HG02884 (cell line): ENCODE results near the gene RFLNA.
"Not testable (repeated sequence)": the region's sequence is repeated elsewhere in the genome, so short reads cannot be mapped to it uniquely, and the experiment has no call there.

Source experiments
- ATAC-seq: cut with Tn5 transposase; IDR thresholded peaks from one replicate; pipeline ENCODE4 v1.9.1; 2021; ENCODE audit warnings: mild to moderate bottlenecking, moderate library complexity; ENCODE audit not compliant: unreplicated experiment

The RFLNA gene

GRCh38 chr12:124318278-124319020 lies 23.6 kb downstream of the RFLNA start:
- no peak for ATAC-seq

GRCh38 chr12:124319368-124320050 lies 24.6 kb downstream of the RFLNA start:
- ATAC-seq, result no peak

- no peak for ATAC-seq
These were observed 26.2 kb downstream of the RFLNA start for GRCh38 chr12:124321040-124321481.

DNA sequence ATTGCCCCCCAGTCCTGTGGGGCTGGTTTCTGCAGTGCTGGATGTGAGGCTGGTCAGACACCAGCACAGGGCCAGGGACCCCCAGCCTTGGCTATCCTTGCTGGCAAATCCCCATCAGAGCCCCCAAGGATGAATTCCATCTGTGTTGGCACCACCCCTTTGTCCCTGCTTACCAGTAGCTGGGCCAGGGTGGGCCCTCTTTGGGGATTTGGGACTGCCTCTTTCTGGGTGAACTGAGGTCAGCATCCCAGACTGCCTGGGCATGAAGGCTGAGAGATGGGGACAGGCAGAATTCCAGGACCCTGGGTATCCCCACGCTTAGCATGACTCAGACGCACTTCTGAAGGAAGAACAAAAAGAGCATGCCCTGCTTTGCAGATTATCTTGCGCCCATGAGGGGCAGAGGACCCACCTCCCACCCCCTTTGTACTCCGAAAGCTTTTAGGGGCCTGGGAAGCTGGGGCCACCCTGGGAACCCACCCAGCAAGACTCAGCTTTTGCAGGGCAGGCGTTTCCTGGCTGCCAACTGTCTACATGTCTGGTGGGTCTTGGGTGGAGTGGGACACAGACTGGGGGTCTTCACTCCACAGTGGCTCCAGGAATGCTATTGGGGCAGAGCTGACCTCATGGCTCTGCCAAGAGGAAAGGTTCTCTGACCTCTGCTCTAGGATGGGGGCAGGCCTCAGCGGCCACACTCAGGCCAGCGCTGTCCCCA lies 26.8 kb downstream of the RFLNA start:
- no peak for ATAC-seq

- ATAC-seq, result no peak
These were observed 27.5 kb downstream of the RFLNA start for GRCh38 chr12:124322271-124322998.

DNA sequence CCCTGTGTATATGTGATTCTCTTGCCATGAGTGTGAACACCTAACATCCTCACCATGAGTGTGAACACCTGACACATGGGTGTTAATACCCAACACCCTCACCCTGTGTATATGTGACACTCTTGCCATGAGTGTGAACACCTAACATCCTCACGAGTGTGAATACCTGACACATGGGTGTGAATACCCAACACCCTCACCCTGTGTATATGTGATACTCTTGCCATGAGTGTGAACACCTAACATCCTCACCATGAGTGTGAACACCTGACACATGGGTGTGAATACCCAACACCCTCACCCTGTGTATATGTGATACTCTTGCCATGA lies 28.1 kb downstream of the RFLNA start:
- not testable (repeated sequence) for ATAC-seq

DNA sequence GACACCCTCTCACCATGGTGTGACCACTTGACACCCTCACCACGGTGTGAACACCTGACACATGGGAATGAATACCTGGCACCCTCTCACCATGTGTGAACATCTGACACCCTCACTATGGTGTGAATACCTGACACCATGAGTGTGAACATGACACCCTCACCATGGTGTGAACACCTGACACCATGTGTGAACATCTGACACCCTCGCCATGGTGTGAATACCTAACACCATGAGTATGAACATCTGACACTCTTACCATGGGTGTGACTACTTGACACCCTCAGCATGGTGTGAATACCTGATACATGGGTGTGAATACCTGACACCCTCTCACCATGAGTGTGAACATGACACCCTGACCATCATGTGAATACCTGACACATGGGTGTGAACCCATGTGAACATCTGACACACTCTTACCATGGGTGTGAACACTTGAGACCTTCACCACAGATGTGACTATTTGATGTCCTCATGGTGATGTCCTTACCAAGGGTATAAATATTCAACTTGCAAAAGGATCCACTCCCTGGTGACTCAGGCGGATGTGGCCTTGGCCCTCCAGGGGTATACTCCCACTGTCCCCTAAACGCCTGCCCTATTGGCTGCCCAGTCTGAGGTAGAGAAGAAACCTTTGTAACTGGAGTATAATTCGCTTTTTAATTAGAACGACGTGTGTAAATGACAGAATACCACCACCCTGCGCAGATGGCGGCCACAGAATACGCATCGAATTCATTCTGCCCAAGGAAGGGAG lies 29.1 kb downstream of the RFLNA start:
- no peak for ATAC-seq

DNA sequence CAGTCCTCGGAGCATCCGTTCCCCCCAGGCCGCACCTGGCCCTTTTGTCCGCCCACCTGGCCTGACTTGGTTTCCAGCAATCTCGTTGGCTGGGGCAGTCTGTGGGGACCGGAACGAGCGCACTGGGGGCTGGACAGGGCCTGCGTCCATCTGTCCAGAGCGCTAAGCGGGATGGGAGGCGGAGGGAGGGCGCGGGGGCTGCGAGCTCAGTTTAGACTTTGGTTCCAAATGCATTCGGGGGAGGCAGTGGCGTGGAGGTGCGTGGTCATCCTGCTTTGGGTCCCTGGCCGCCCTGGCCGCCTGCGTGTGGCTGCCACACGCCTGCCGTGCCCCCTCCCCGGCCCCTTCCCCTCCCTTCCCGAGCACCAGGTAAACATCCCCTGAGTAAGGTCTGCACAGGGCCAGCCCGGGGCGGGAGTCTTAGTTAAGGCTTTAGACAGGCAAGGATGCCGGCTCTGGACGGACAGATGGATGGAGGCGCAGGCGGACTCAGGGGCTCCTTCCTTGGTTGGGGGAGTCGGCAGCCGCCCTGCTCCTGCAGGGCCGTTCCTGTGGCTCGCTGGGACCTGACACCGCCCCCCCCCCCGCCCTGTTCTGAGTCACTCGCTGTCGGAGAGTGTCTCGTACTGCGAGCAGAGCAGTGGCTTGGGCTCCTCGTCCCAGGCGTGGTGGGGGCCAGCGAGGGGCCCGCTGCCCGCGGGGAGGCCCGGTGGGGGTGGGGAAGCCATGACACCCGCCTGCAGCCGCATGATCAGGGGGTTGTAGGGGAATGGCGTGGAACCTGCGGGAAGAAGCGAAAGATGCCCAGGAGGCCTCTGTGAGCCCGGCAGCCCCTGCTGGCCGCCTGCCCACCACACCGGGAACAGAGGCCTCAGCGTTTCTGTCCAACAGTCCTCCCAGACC lies 30.2 kb downstream of the RFLNA start:
- no peak for ATAC-seq

- no peak for ATAC-seq
These were observed 31.2 kb downstream of the RFLNA start for GRCh38 chr12:124326104-124326503.

GRCh38 chr12:124326871-124327270 lies 32.0 kb downstream of the RFLNA start:
- ATAC-seq, result no peak

- no peak for ATAC-seq
These were observed 32.6 kb downstream of the RFLNA start for GRCh38 chr12:124327362-124328043.

- no peak for ATAC-seq
These were observed 33.2 kb downstream of the RFLNA start for GRCh38 chr12:124328116-124328515.

DNA sequence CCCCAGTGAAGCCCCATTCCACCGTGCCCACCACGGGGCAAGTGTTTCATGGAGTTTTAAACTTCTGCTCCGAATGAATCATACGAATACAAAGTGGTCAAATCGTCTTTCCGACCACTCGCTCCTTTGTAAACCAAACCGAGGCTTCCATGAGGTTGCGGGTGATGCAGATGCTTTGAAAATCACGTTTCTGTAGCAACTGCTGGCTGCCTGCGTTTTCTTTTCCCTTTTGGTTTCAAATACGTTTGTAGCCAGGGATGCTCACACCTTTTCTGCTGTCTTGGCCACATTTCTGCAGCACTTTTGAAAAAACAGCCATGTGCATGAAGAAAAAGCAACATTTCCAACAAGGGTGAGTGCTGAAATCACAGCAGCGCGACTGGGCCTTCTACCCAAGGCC lies 33.7 kb downstream of the RFLNA start:
- no peak for ATAC-seq

GRCh38 chr12:124332058-124332672 lies 37.3 kb downstream of the RFLNA start:
- ATAC-seq, result no peak

DNA sequence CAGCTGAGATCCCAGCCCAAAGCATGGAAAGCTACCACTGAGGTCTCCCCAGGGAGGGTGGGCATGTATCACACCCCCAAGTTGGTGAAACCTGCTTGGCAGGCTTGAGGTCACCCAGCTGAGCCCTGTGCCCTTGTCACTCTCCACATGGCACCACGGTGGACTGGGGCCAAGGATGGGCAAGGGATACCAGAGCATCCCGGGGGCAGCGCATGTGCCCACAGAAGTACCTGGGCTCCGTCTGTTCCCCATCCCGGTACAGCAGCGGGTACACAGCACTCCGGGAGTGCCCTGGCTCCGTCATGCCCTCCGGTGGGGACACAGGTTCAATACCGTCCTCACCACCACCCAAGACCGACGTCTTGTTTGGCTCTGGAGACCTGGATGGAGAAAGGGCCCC lies 38.0 kb downstream of the RFLNA start:
- no peak for ATAC-seq

- no peak for ATAC-seq
These were observed 38.8 kb downstream of the RFLNA start for GRCh38 chr12:124333724-124334123.

DNA sequence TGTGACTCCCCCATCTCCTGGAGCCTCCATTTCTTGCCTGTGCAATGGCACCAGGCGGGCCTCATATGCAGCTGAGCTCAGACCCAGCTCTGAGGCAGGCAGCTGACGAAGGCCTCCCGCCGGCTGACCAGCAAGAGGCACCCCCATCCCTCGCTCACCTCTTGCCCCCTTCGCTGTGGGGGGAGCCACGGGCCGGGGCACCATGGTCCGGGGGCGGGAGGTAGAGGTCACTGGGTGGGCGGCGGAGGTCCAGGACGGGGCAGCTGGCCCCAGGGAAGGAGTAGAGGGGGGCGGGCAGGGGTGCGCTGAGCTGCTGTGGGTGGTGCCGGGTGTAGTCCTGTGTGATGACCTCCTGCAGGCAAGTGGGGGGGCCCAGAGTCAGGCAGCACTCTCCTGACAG lies 39.4 kb downstream of the RFLNA start:
- ATAC-seq, result no peak

- ATAC-seq, result no peak
These were observed 40.1 kb downstream of the RFLNA start for GRCh38 chr12:124334976-124335375.
